HL-60 (cell line): ENCODE data around the gene GNPTG.

Source experiments
- GABPA ChIP-seq: IDR thresholded peaks from 2 replicates; pipeline ENCODE4 v1.6.1; 2012; ENCODE audit warnings: low read depth
- POLR2AphosphoS5 ChIP-seq: IDR thresholded peaks from 2 replicates; pipeline ENCODE4 v1.6.1; 2012; ENCODE audit warnings: low read depth
- TF ChIP-seq, protein P1 (sequence below): IDR thresholded peaks from one replicate; pipeline ENCODE4 v1.5.1; 2011; ENCODE audit warnings: low read length, control low read depth, inconsistent platforms; ENCODE audit not compliant: insufficient read depth

DNA sequence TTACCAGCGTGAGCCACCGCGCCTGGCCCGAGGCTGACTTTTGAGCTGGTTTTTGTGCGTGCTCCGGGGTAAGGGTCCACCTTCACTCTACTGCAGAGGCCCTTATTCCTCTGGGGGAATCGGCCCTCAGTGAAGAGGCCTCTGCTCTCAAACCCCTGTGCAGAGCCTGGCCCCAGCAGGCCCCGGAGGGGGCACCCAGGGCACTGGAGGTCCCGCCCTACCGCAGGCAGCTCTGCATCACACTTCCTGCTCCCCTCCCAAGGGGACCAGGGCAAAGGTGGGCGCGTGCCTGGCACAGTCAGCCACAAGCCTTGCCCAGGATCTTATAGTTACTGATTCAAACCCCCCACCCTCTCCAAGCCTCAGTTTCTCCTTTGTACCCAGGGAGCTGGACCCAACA is 45.9 kb upstream of the GNPTG start:
- TF ChIP-seq, protein P1, sequence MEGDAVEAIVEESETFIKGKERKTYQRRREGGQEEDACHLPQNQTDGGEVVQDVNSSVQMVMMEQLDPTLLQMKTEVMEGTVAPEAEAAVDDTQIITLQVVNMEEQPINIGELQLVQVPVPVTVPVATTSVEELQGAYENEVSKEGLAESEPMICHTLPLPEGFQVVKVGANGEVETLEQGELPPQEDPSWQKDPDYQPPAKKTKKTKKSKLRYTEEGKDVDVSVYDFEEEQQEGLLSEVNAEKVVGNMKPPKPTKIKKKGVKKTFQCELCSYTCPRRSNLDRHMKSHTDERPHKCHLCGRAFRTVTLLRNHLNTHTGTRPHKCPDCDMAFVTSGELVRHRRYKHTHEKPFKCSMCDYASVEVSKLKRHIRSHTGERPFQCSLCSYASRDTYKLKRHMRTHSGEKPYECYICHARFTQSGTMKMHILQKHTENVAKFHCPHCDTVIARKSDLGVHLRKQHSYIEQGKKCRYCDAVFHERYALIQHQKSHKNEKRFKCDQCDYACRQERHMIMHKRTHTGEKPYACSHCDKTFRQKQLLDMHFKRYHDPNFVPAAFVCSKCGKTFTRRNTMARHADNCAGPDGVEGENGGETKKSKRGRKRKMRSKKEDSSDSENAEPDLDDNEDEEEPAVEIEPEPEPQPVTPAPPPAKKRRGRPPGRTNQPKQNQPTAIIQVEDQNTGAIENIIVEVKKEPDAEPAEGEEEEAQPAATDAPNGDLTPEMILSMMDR = no peak
- TF ChIP-seq POLR2AphosphoS5 (no peak), GABPA (no peak)
